ENCODE results near the gene SOD3.

The SOD3 gene

GRCh38 chr4:24805067-24805466, 9.7 kb downstream of the SOD3 start:
- no peak for DNase-seq

- DNase-seq, result peak; percentile 53
These were observed 10.2 kb downstream of the SOD3 start for GRCh38 chr4:24805566-24805965.

GRCh38 chr4:24806206-24806990, 11.0 kb downstream of the SOD3 start:
- DNase-seq, result no peak

GRCh38 chr4:24807611-24808010, 12.2 kb downstream of the SOD3 start:
- no peak for DNase-seq

- DNase-seq, result no peak
These were observed 12.9 kb downstream of the SOD3 start for GRCh38 chr4:24808261-24808660.

GRCh38 chr4:24808955-24809354, 13.6 kb downstream of the SOD3 start:
- no peak for DNase-seq

GRCh38 chr4:24809376-24809775, 14.0 kb downstream of the SOD3 start:
- DNase-seq, result peak; percentile 17

- DNase-seq, result no peak
These were observed 14.5 kb downstream of the SOD3 start for GRCh38 chr4:24809815-24810405.

GRCh38 chr4:24810871-24811631, 15.7 kb downstream of the SOD3 start:
- no peak for DNase-seq

- peak; percentile 5 for DNase-seq
These were observed 18.4 kb downstream of the SOD3 start for GRCh38 chr4:24813732-24814131.

- DNase-seq, result no peak
These were observed 21.4 kb downstream of the SOD3 start for GRCh38 chr4:24816797-24817196.

GRCh38 chr4:24820541-24820940, 25.2 kb downstream of the SOD3 start:
- peak; percentile 19 for DNase-seq

GRCh38 chr4:24824720-24825119, 29.3 kb downstream of the SOD3 start:
- no peak for DNase-seq

- DNase-seq, result no peak
These were observed 36.3 kb downstream of the SOD3 start for GRCh38 chr4:24831637-24832036.

- DNase-seq, result no peak
These were observed 40.3 kb downstream of the SOD3 start for GRCh38 chr4:24835696-24836095.

GRCh38 chr4:24836661-24837242, 41.4 kb downstream of the SOD3 start:
- no peak for DNase-seq

GRCh38 chr4:24837336-24837735, 42.0 kb downstream of the SOD3 start:
- no peak for DNase-seq

GRCh38 chr4:24837781-24838180, 42.4 kb downstream of the SOD3 start:
- no peak for DNase-seq

GRCh38 chr4:24840362-24840761, 45.0 kb downstream of the SOD3 start:
- no peak for DNase-seq

- no peak for DNase-seq
These were observed 45.6 kb downstream of the SOD3 start for GRCh38 chr4:24840826-24841543.

GRCh38 chr4:24842356-24842755, 47.0 kb downstream of the SOD3 start:
- DNase-seq, result peak; percentile 4

GRCh38 chr4:24843096-24843495, 47.7 kb downstream of the SOD3 start:
- no peak for DNase-seq

- DNase-seq, result no peak
These were observed 49.8 kb downstream of the SOD3 start for GRCh38 chr4:24845132-24845531.

Measured in hematopoietic multipotent progenitor cell treated with erythropoietin and hydrocortisone succinate and interleukin-3 and kit ligand, for 4 days (in vitro differentiated cells).